Body of pancreas (tissue), 4 donors: ENCODE measurements around the gene NLRP8.

ENCODE experiments used
- CTCF ChIP-seq, 7 experiments: fragments of 450-650 bp in 4 of 7; fragments of 200-600 bp in 3 of 7; sonication (generic) in 3 of 7; IDR thresholded peaks; one replicate each; pipeline ENCODE4 v1.5.1; 2016 to 2019; ENCODE audit warnings: antibody characterized with exemption in 7 of 7
- POLR2A ChIP-seq, 3 donors: fragments of 450-650 bp; IDR thresholded peaks; one replicate each; pipeline ENCODE4 v1.6.1; 2016; ENCODE audit warnings: antibody characterized with exemption in 3 of 3, mild to moderate bottlenecking in 2 of 3

DNA sequence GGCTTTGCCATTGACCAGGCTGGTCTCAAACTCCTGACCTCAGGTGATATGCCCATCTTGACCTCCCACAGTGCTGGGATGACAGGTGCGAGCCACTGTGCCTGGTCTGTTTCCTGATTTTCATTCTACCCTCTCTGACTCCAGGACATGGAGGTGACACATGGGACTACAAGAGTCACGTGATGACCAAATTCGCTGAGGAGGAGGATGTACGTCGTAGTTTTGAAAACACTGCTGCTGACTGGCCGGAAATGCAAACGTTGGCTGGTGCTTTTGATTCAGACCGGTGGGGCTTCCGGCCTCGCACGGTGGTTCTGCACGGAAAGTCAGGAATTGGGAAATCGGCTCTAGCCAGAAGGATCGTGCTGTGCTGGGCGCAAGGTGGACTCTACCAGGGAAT, 79.1 kb downstream of the NLRP8 start:
- no peak for TF ChIP-seq CTCF (IDR thresholded peaks at IDR 0.05)
- TF ChIP-seq POLR2A (IDR thresholded peaks at IDR 0.05), result no peak
